HEK293T (cell line): Measurements from ENCODE around the gene PDCD1LG2.

Source experiments
- ARNT ChIP-seq: fragments of 450-650 bp; IDR thresholded peaks from 2 replicates; pipeline ENCODE4 v1.6.1; 2017; ENCODE audit warnings: mild to moderate bottlenecking
- BHLHE40 ChIP-seq: fragments of 450-650 bp; IDR thresholded peaks from 2 replicates; pipeline ENCODE4 v1.6.1; 2016; ENCODE audit warnings: mild to moderate bottlenecking, moderate library complexity, borderline replicate concordance
- FOXK2 ChIP-seq: fragments of 450-650 bp; IDR thresholded peaks from 2 replicates; pipeline ENCODE4 v1.6.1; 2016; ENCODE audit warnings: mild to moderate bottlenecking
- FOXM1 ChIP-seq: fragments of 450-650 bp; IDR thresholded peaks from 2 replicates; pipeline ENCODE4 v1.6.1; 2017; ENCODE audit warnings: mild to moderate bottlenecking, borderline replicate concordance
- HDGF ChIP-seq: fragments of 450-650 bp; IDR thresholded peaks from 2 replicates; pipeline ENCODE4 v1.6.1; 2017; ENCODE audit warnings: antibody characterized with exemption, borderline replicate concordance
- L3MBTL2 ChIP-seq: fragments of 450-650 bp; conservative IDR thresholded peaks from 2 replicates; pipeline ENCODE4 v1.6.1; 2016; ENCODE audit warnings: mild to moderate bottlenecking
- LEF1 ChIP-seq: fragments of 450-650 bp; IDR thresholded peaks from 2 replicates; pipeline ENCODE4 v1.6.1; 2017; ENCODE audit warnings: mild to moderate bottlenecking, borderline replicate concordance
- PKNOX1 ChIP-seq: fragments of 450-650 bp; IDR thresholded peaks from 2 replicates; pipeline ENCODE4 v1.6.1; 2016
- SP1 ChIP-seq: fragments of 450-650 bp; IDR thresholded peaks from 2 replicates; pipeline ENCODE4 v1.6.1; 2017
- SUZ12 ChIP-seq: fragments of 450-650 bp; IDR thresholded peaks from 2 replicates; pipeline ENCODE4 v1.6.1; 2016; ENCODE audit warnings: mild to moderate bottlenecking
- TARDBP ChIP-seq: fragments of 450-650 bp; IDR thresholded peaks from 2 replicates; pipeline ENCODE4 v1.6.1; 2016
- ZNF384 ChIP-seq: fragments of 450-650 bp; IDR thresholded peaks from 2 replicates; pipeline ENCODE4 v1.6.1; 2016

- TF ChIP-seq L3MBTL2 (no peak), ZNF384 (no peak), LEF1 (no peak), FOXM1 (no peak), TARDBP (no peak), SUZ12 (no peak), HDGF (no peak), PKNOX1 (no peak), ARNT (no peak), BHLHE40 (no peak), SP1 (no peak), FOXK2 (no peak)
Observed at GRCh38 chr9:5578018-5578697, 67.8 kb downstream of the PDCD1LG2 start.
